Coronary artery (tissue), 2 donors: ENCODE results near the gene KMT2B.
A peak's percentile ranks its signal among the peaks of the same experiment; 100 is the strongest.

ENCODE experiments used
- DNase-seq: peaks from one replicate; pipeline ENCODE4 v3.0.0-alpha.2; 2017; ENCODE audit warnings: low spot score
- H3K27ac ChIP-seq, 2 donors: fragments of 200-600 bp; sonication (generic); one replicate each; pipeline ENCODE4 v1.5.1; 2016 to 2019
- H3K4me3 ChIP-seq: fragments of 200-600 bp; sonication (generic); 2 replicates; pipeline ENCODE4 v1.5.1; 2016; ENCODE audit warnings: mild to moderate bottlenecking, moderate library complexity
- TF ChIP-seq, protein P1 (sequence below): fragments of 200-600 bp; sonication (generic); IDR thresholded peaks from one replicate; pipeline ENCODE4 v1.5.1; 2019; ENCODE audit warnings: antibody characterized with exemption

The KMT2B gene

DNA sequence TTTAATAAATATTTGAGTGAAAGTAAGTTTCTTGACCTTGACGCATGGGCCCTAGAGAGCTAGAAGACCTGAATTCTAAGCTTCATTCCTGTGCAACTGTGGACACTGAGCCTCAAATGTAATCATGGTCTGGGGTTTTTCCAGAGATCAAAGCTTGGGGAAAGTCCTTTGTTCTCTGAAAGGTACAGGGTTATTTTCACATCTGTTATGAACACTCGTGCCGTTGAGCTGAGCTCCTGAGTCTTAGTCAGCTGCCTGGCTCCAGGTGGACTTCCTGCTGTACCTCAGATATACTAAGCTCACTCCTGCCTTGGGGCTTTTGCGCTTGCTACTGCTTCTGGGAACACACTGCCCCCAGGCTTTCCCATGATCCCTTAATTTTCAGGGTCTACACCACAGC, 21.0 kb upstream of the KMT2B start:
- no peak for DNase-seq
- Histone ChIP-seq H3K4me3 (no peak overlapping the region), H3K27ac (no peak overlapping the region)
- TF ChIP-seq, protein P1, sequence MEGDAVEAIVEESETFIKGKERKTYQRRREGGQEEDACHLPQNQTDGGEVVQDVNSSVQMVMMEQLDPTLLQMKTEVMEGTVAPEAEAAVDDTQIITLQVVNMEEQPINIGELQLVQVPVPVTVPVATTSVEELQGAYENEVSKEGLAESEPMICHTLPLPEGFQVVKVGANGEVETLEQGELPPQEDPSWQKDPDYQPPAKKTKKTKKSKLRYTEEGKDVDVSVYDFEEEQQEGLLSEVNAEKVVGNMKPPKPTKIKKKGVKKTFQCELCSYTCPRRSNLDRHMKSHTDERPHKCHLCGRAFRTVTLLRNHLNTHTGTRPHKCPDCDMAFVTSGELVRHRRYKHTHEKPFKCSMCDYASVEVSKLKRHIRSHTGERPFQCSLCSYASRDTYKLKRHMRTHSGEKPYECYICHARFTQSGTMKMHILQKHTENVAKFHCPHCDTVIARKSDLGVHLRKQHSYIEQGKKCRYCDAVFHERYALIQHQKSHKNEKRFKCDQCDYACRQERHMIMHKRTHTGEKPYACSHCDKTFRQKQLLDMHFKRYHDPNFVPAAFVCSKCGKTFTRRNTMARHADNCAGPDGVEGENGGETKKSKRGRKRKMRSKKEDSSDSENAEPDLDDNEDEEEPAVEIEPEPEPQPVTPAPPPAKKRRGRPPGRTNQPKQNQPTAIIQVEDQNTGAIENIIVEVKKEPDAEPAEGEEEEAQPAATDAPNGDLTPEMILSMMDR: no peak

DNA sequence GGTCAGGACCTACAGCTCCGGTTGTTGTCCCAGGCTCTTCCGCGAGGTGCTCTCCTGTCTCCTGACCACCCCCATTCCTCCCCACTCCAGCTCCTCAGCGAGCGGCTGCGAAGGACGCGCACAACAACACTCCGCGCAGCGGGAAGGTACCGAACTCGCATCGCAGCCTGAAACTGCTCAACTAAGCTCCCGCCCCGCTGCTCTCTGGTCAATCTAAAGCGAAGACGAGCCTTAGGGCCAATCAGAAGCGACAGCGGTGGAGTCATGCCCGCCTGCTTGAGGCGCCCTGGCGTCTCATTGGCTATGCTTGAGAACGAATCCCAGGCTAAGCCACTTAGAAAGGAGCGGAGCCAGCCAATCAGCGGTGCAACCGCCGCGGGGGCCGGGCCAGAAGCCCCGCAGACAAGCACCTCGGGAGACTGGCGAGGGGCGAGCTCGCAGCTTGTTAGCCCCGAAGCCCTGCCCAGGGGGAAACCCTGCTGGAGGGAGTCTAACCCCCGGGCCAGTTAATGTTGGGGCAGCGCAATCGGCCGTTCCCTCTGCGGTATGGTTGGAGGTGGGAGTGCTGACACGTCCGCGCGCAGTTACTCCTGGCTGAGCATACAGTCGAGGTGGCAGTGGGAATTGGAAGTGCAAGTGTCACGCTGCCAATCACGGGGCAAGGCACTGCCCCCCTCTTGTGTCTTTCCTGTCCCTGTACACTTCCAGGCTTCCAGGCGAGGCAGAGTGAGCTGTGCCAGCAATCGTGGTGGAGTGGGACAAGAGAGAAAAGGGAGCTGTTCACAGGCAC, 15.4 kb upstream of the KMT2B start:
- TF ChIP-seq, protein P1: no peak
- peak; percentile 95 for DNase-seq

DNA sequence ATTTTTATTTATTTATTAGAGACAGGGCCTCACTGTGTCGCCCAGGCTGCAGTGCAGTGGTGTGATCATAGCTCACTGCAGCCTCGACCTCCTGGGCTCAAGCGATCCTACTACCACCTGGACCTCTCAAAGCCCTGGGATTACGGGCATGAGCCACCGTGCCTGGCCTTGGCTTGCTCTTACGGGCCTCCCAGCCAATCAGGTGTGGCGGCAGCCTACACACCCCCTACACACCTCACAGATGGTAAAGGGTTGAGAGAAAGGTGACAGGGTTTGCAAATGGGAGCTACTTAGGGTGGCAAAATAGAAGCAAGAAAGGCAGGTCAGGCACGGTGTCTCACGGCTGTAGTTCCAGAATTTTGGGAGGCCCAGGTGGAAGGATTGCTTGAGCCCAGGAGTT, 14.5 kb upstream of the KMT2B start:
- Histone ChIP-seq H3K4me3 (no peak overlapping the region), H3K27ac (no peak overlapping the region)
- TF ChIP-seq, protein P1: no peak
- DNase-seq: no peak

More for the DNA sequence above, 15.4 kb upstream of the KMT2B start:
- peak overlapping the region; percentile 72 for H3K4me3 ChIP-seq
- H3K27ac ChIP-seq: peak overlapping the region in 1 of 2 donors; percentile 12

DNA sequence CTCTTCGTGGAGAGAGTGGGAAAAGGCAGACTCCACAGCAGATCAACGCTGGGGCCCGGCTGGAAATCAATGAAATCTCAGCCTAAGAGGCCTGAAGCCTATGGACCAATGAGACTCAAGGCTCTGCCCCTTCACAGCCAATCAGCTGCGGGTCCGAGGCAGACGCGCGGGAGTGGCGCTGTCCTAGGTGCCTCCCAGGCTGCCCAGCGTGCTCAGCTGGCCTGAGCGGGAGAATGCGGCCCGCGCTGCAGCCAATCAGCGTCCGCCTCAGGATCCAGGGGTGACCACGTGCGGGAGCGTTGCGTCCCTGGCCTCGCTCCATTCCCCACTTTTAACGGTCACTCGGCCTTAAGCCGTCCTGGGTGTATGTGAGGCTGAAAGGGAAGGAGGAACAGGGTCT, 13.6 kb upstream of the KMT2B start, which contains the start of gene ZBTB32:
ZBTB32 (plus strand) TSS at position 341 of the 400 bp plus-strand sequence. CDS start 10,069 bp downstream, outside the sequence.
- no peak within 1 kb of the TSS for H3K4me3 ChIP-seq
- no peak within 1 kb of the TSS for H3K27ac ChIP-seq
- TF ChIP-seq, protein P1: no peak
- no peak for DNase-seq

DNA sequence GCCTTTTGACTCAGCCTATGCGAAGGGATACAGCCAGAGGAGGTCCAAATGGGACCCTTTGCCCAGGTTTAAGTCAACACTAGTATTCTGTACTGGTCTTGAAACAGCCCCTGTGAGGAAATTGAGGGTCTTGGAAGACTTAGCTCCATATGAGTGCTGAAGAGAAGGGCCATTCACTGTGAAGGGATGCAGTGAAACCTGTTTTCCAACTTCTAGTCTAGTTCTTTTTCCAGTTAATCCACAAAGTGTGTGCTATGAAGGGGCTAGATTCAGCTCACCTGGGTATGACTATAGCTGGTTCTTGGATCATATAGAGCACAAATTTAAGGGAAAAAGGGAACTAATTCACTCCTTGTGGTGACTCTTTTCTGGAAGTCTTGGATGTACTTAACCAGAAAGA, 9.4 kb upstream of the KMT2B start:
- TF ChIP-seq, protein P1: no peak
- DNase-seq: no peak
- H3K27ac ChIP-seq: no peak overlapping the region
- H3K4me3 ChIP-seq: no peak overlapping the region

DNA sequence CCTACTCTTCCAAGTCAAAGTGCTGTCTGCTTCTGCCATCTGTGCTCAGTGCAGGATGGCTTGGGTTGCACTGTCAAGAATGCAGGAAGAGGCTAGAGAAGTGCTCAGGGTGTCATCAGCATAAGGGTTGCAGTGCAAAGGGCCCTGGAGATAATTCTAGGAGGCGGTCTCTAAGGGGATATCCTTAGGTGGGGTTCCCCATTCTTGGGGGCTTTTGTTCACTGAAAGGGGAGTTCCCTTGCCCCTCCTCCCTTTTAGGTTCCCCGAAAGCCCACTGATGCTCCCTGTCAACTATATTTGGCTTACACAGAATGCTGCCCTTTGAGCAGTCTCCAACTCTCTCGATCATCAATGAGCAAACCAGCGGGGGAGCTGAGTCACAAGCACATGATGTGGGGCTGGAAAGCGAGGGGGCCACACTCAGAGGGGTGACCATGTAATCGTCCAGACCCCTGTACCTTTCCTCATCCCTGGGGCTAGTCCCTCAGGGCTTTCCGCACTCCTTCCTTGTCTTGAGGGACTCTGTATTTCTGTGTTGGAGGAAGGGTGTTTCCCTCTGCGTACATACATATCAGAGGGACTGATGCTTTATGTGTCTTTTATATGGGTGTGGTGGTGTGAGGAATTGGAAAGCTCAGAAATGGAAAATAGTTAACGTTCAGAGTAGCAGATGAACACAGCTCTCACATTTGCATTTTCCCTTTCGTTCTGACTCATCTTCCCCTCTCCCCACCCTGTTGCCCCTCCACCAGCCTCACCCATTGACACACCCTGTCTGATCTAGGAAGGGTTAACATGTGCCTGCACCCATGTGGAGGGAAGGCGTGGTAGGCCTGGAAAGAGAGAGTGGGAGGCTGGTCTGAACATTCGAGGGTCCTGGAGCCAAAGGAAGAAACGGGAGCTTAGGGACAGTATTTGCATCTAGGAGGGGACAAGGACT, 6.7 kb upstream of the KMT2B start:
- DNase-seq: no peak
- Histone ChIP-seq H3K4me3 (no peak overlapping the region), H3K27ac (no peak overlapping the region)
- TF ChIP-seq, protein P1: no peak
